ENCODE results near the gene PDE1A. TPM values are rescaled to one million over a fixed set of nuclear protein-coding genes. Genes with fewer than 3 reads are reported as not detected.
"Not testable (repeated sequence)": the region's sequence is repeated elsewhere in the genome, so short reads cannot be mapped to it uniquely, and the experiment has no call there.

Gene PDE1A
- total RNA-seq, 1 donor from 2014 or later: 0.53 TPM

DNA sequence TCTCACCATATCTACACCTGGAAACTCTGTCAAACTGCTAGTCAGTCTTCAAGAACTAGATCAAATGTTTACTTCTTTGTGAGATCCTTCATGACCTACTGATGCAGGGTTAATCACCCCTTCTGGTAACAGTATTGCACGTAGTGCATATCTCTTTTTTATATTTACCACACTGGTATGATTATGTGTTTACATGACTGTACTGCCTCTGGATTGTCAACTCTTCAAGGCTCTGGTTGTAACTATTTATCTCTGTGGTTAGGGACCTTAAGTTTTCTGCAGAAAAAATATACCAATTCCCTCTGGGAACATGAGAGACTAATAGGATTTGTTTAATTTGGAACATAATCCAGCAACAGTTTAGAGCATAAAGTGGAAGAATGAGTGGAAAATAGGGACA is 135.5 kb downstream of the PDE1A start:
- TF ChIP-seq, protein P1, sequence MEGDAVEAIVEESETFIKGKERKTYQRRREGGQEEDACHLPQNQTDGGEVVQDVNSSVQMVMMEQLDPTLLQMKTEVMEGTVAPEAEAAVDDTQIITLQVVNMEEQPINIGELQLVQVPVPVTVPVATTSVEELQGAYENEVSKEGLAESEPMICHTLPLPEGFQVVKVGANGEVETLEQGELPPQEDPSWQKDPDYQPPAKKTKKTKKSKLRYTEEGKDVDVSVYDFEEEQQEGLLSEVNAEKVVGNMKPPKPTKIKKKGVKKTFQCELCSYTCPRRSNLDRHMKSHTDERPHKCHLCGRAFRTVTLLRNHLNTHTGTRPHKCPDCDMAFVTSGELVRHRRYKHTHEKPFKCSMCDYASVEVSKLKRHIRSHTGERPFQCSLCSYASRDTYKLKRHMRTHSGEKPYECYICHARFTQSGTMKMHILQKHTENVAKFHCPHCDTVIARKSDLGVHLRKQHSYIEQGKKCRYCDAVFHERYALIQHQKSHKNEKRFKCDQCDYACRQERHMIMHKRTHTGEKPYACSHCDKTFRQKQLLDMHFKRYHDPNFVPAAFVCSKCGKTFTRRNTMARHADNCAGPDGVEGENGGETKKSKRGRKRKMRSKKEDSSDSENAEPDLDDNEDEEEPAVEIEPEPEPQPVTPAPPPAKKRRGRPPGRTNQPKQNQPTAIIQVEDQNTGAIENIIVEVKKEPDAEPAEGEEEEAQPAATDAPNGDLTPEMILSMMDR (IDR thresholded peaks at IDR 0.05; ENCODE audit: insufficient read depth, low read length, severe bottlenecking): no peak
- Histone ChIP-seq H3K4me3 (ENCODE audit: low read depth, low read length) (no peak overlapping the region), H3K36me3 (ENCODE audit: control insufficient read depth, insufficient read depth, low read length) (no peaks in the 10 kb centered on the region), H3K27me3 (ENCODE audit: control insufficient read depth, insufficient read depth, low read length) (no peaks in the 10 kb centered on the region)
- FAIRE-seq (no peak), DNase-seq (ENCODE audit: low read depth) (no peak)

DNA sequence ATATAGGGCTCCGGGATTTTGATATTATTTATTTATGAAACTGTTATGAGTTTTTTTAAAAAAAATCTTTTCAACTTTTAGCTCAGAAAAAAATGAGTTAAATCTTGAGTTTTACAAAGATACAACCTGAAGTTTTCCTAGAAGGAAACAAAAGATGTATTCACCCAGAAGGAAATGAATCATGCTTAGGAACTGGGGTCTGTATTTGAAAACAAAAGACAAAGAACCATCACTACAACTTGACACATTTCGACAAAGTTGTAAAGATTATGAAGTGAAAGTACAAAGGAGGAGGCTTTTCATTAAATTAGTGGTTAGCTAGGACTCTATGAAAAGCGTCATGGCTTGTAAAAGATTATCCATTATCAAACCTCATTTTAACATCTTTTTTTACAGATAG is 143.3 kb downstream of the PDE1A start:
- FAIRE-seq: no peak
- Histone ChIP-seq H3K4me3 (ENCODE audit: low read depth, low read length) (no peak overlapping the region), H3K27me3 (ENCODE audit: control insufficient read depth, insufficient read depth, low read length) (no peaks in the 10 kb centered on the region), H3K36me3 (ENCODE audit: control insufficient read depth, insufficient read depth, low read length) (no peaks in the 10 kb centered on the region)
- peak; percentile 9 for DNase-seq (ENCODE audit: low read depth)
- TF ChIP-seq, protein P1 (IDR thresholded peaks at IDR 0.05; ENCODE audit: insufficient read depth, low read length, severe bottlenecking): no peak

DNA sequence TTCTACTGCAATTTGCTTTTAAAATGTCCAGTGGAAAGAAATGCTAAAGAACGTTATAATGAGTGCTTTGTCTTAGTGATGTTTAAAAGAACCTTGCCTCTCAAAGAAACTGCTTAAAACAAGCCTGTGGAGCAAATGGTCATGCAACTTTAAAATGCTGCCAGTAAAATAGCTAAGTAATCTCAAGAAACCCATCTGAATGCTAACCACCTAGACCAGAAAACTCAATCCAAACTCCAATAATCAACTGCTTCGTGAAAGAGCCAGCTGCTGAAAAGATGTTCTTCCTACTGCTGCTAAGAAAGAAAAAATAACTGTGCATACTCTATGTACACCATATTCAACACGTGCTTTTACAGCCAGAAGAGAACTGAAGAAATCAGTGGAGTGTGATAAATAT is 145.6 kb downstream of the PDE1A start:
- no peaks in the 10 kb centered on the region for H3K27me3 ChIP-seq (ENCODE audit: control insufficient read depth, insufficient read depth, low read length)

DNA sequence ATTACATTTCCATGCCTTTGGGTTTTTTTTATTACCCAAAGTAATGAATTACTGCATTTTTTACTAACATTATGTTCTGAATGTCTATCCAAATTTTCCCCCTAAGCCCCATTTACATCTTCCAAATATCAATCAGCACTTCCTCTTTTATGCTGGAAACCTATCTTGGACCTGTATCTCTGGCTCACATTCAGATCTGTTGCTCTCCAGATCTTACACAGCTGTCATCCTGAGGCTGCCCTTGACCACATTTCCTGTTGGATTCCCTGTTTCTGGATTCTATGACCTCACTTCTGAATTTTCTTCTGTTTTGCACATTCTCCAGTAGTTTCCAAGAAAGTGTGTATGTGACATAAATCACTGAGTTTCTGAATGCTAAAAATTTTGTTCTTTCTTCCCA is 146.7 kb downstream of the PDE1A start:
- Histone ChIP-seq H3K27me3 (ENCODE audit: control insufficient read depth, insufficient read depth, low read length) (no peaks in the 10 kb centered on the region), H3K36me3 (ENCODE audit: control insufficient read depth, insufficient read depth, low read length) (no peaks in the 10 kb centered on the region), H3K4me3 (ENCODE audit: low read depth, low read length) (no peak overlapping the region)
- TF ChIP-seq, protein P1 (IDR thresholded peaks at IDR 0.05; ENCODE audit: insufficient read depth, low read length, severe bottlenecking): no peak
- DNase-seq (ENCODE audit: low read depth): no peak
- FAIRE-seq: no peak

More for the DNA sequence above, 145.6 kb downstream of the PDE1A start:
- TF ChIP-seq, protein P1 (IDR thresholded peaks at IDR 0.05; ENCODE audit: insufficient read depth, low read length, severe bottlenecking): no peak
- Histone ChIP-seq H3K36me3 (ENCODE audit: control insufficient read depth, insufficient read depth, low read length) (no peaks in the 10 kb centered on the region), H3K4me3 (ENCODE audit: low read depth, low read length) (no peak overlapping the region)
- FAIRE-seq: no peak
- no peak for DNase-seq (ENCODE audit: low read depth)

DNA sequence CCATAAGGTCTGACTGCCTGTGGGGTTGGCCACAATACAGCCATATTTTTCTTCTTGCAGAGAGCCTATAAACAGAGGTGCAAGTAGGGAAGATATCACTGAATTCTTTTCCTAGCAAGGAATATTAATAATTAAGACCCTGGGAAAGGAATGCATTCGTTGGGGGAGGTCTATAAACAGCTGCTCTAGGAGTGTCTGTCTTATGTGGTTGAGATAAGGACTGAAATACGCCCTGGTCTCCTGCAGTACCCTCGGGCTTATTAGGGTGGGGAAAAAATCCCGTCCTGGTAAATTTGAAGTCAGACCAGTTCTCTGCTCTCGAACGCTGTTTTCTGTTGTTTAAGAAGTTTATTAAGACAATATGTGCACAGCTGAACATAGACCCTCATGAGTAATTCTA is 150.2 kb downstream of the PDE1A start:
- not testable (repeated sequence) for H3K27me3 ChIP-seq (ENCODE audit: control insufficient read depth, insufficient read depth, low read length); H3K36me3 ChIP-seq (ENCODE audit: control insufficient read depth, insufficient read depth, low read length); FAIRE-seq; H3K4me3 ChIP-seq (ENCODE audit: low read depth, low read length); DNase-seq (ENCODE audit: low read depth)

DNA sequence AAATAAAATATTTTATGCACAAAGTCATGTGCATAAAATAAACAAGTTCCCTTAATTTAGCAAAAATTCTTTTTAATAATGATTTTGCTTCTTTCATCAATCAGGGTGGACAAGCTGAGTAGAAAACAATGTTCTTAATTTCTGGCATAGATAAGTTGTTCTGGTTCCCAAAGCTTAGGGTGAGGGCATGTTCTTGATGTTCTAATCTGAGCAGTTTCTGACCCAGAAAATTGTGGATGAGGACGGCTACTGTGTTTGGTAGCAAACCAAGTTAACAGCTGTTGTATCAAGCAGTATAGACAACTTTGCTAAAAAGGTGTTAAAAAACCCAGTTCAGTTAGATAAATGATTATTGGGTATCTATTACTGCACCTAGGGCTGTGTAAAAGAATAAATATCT is 158.9 kb downstream of the PDE1A start:
- FAIRE-seq (no peak), DNase-seq (ENCODE audit: low read depth) (no peak)
- TF ChIP-seq, protein P1 (IDR thresholded peaks at IDR 0.05; ENCODE audit: insufficient read depth, low read length, severe bottlenecking): no peak
- no peaks in the 10 kb centered on the region for H3K36me3 ChIP-seq (ENCODE audit: control insufficient read depth, insufficient read depth, low read length)
- H3K27me3 ChIP-seq (ENCODE audit: control insufficient read depth, insufficient read depth, low read length): no peaks in the 10 kb centered on the region
- H3K4me3 ChIP-seq (ENCODE audit: low read depth, low read length): no peak overlapping the region

Data from bronchial epithelial cell (primary cell).